HEK293 (cell line): ENCODE measurements around the gene MYCBPAP.

ENCODE experiments used
- CTCF ChIA-PET: fragments of 350-600 bp; formaldehyde crosslinking; extraction: SDS; loops from one replicate; lab custom pipeline; 2021; ENCODE audit warnings: antibody characterized with exemption; lab: Yijun Ruan, JAX
- POLR2A ChIA-PET: fragments of 300-600 bp; formaldehyde crosslinking; extraction: SDS; loops from one replicate; lab custom pipeline; 2020; ENCODE audit warnings: antibody characterized with exemption, inconsistent platforms; lab: Yijun Ruan, JAX
- H3K27ac ChIP-seq: fragments of 200-500 bp; sonication (Bioruptor generic); 2 replicates; pipeline ENCODE4 v1.5.1; 2014; ENCODE audit warnings: low read depth, low read length, control low read depth, inconsistent platforms; ENCODE audit errors: extremely low read depth
- H3K36me3 ChIP-seq, 2 experiments: fragments of 200-500 bp in 1 of 2; sonication (Bioruptor generic) in 1 of 2; 1 replicate in 1 of 2; 2 replicates in 1 of 2; pipeline ENCODE4 v1.5.1; 2014 to 2017; ENCODE audit warnings: inconsistent platforms in 2 of 2, low read length in 2 of 2; ENCODE audit not compliant: control insufficient read depth in 2 of 2, insufficient read depth in 1 of 2
- H3K4me1 ChIP-seq: fragments of 200-500 bp; sonication (Bioruptor generic); 2 replicates; pipeline ENCODE4 v1.5.1; 2014; ENCODE audit warnings: mild to moderate bottlenecking, low read length, inconsistent platforms; ENCODE audit not compliant: control insufficient read depth, insufficient read depth
- H3K4me3 ChIP-seq: 2 replicates; pipeline ENCODE4 v1.5.1; 2011; ENCODE audit warnings: low read depth, mild to moderate bottlenecking, control low read depth, low read length, moderate library complexity
- H3K9me3 ChIP-seq: fragments of 200-500 bp; sonication (Bioruptor generic); 2 replicates; pipeline ENCODE4 v1.5.1; 2014; ENCODE audit warnings: low read depth, low read length, inconsistent platforms; ENCODE audit not compliant: control insufficient read depth, insufficient read depth
- FEZF1 ChIP-seq: fragments of 450-650 bp; formaldehyde crosslinking; IDR thresholded peaks from 2 replicates; pipeline ENCODE4 v1.5.1; 2016; ENCODE audit warnings: missing biosample characterization, missing genetic modification characterization
- GLIS2 ChIP-seq: fragments of 450-650 bp; formaldehyde crosslinking; IDR thresholded peaks from 2 replicates; pipeline ENCODE4 v1.5.1; 2016; ENCODE audit warnings: missing biosample characterization, missing genetic modification characterization
- HOXC10 ChIP-seq: sonication (generic); formaldehyde crosslinking; IDR thresholded peaks from 2 replicates; pipeline ENCODE4 v1.8.1; 2023; ENCODE audit warnings: mild to moderate bottlenecking, missing genetic modification reagents
- HOXD13 ChIP-seq: sonication (generic); formaldehyde crosslinking; IDR thresholded peaks from 2 replicates; pipeline ENCODE4 v1.8.0; 2022; ENCODE audit warnings: missing genetic modification reagents, borderline replicate concordance
- KLF1 ChIP-seq: fragments of 450-650 bp; formaldehyde crosslinking; IDR thresholded peaks from 2 replicates; pipeline ENCODE4 v1.5.1; 2016; ENCODE audit warnings: missing biosample characterization, missing genetic modification characterization
- MZF1 ChIP-seq: fragments of 450-650 bp; formaldehyde crosslinking; IDR thresholded peaks from 2 replicates; pipeline ENCODE4 v1.5.1; 2017; ENCODE audit warnings: missing biosample characterization, missing genetic modification characterization, borderline replicate concordance
- SCRT1 ChIP-seq: fragments of 450-650 bp; formaldehyde crosslinking; IDR thresholded peaks from 2 replicates; pipeline ENCODE4 v1.5.1; 2016; ENCODE audit warnings: missing biosample characterization, missing genetic modification characterization, borderline replicate concordance
- WT1 ChIP-seq: fragments of 450-650 bp; formaldehyde crosslinking; IDR thresholded peaks from 2 replicates; pipeline ENCODE4 v1.5.1; 2016; ENCODE audit warnings: missing biosample characterization, missing genetic modification characterization
- ZBTB17 ChIP-seq: fragments of 450-650 bp; formaldehyde crosslinking; IDR thresholded peaks from 2 replicates; pipeline ENCODE4 v1.5.1; 2016; ENCODE audit warnings: missing biosample characterization, missing genetic modification characterization
- ZNF114 ChIP-seq: fragments of 450-650 bp; formaldehyde crosslinking; IDR thresholded peaks from 2 replicates; pipeline ENCODE4 v1.5.0; 2017; ENCODE audit warnings: missing biosample characterization, missing genetic modification characterization
- ZNF155 ChIP-seq: fragments of 450-650 bp; formaldehyde crosslinking; IDR thresholded peaks from 2 replicates; pipeline ENCODE4 v1.5.1; 2016; ENCODE audit warnings: missing biosample characterization, missing genetic modification characterization
- ZNF221 ChIP-seq: fragments of 450-650 bp; formaldehyde crosslinking; IDR thresholded peaks from 2 replicates; pipeline ENCODE4 v1.5.1; 2017; ENCODE audit warnings: missing biosample characterization, missing genetic modification characterization, borderline replicate concordance
- ZNF23 ChIP-seq: fragments of 450-650 bp; formaldehyde crosslinking; IDR thresholded peaks from 2 replicates; pipeline ENCODE4 v1.5.1; 2016; ENCODE audit warnings: missing biosample characterization, missing genetic modification characterization, borderline replicate concordance
- ZNF292 ChIP-seq: fragments of 450-650 bp; formaldehyde crosslinking; IDR thresholded peaks from 2 replicates; pipeline ENCODE4 v1.5.1; 2016; ENCODE audit warnings: low read depth, missing biosample characterization, missing genetic modification characterization, borderline replicate concordance
- ZNF324 ChIP-seq: fragments of 450-650 bp; formaldehyde crosslinking; IDR thresholded peaks from 2 replicates; pipeline ENCODE4 v1.5.1; 2016; ENCODE audit warnings: missing biosample characterization, missing genetic modification characterization
- ZNF37A ChIP-seq: fragments of 450-650 bp; IDR thresholded peaks from 2 replicates; pipeline ENCODE4 v1.5.1; 2018; ENCODE audit warnings: missing biosample characterization, missing genetic modification characterization
- ZNF488 ChIP-seq: fragments of 450-650 bp; formaldehyde crosslinking; IDR thresholded peaks from 2 replicates; pipeline ENCODE4 v1.5.1; 2016; ENCODE audit warnings: missing biosample characterization, missing genetic modification characterization
- ZNF501 ChIP-seq: fragments of 450-650 bp; formaldehyde crosslinking; IDR thresholded peaks from 2 replicates; pipeline ENCODE4 v1.5.1; 2016; ENCODE audit warnings: missing biosample characterization, missing genetic modification characterization
- ZNF514 ChIP-seq: fragments of 450-650 bp; formaldehyde crosslinking; IDR thresholded peaks from 2 replicates; pipeline ENCODE4 v1.5.1; 2016; ENCODE audit warnings: missing biosample characterization, missing genetic modification characterization
- ZNF558 ChIP-seq: fragments of 450-650 bp; formaldehyde crosslinking; IDR thresholded peaks from 2 replicates; pipeline ENCODE4 v1.5.1; 2016; ENCODE audit warnings: missing biosample characterization, missing genetic modification characterization
- ZNF571 ChIP-seq: fragments of 450-650 bp; formaldehyde crosslinking; IDR thresholded peaks from 2 replicates; pipeline ENCODE4 v1.5.0; 2017; ENCODE audit warnings: missing biosample characterization, missing genetic modification characterization
- ZNF660 ChIP-seq: fragments of 450-650 bp; IDR thresholded peaks from 2 replicates; pipeline ENCODE4 v1.5.1; 2018; ENCODE audit warnings: missing biosample characterization, mild to moderate bottlenecking, missing genetic modification characterization
- ZNF76 ChIP-seq: fragments of 450-650 bp; formaldehyde crosslinking; IDR thresholded peaks from 2 replicates; pipeline ENCODE4; 2016; ENCODE audit warnings: low read depth, missing biosample characterization, missing genetic modification characterization, borderline replicate concordance
- ZNF777 ChIP-seq: fragments of 450-650 bp; formaldehyde crosslinking; IDR thresholded peaks from 2 replicates; pipeline ENCODE4 v1.5.1; 2017; ENCODE audit warnings: missing biosample characterization, missing genetic modification characterization, borderline replicate concordance
- TF ChIP-seq, protein P1 (sequence below): fragments of 450-650 bp; formaldehyde crosslinking; IDR thresholded peaks from 2 replicates; pipeline ENCODE4 v1.5.1; 2016; ENCODE audit warnings: missing biosample characterization, missing genetic modification characterization

The MYCBPAP gene

GRCh38 chr17:50557630-50558029 is 49.4 kb downstream of the MYCBPAP start:
- no peak overlapping the region for H3K27ac ChIP-seq
- no peak overlapping the region for H3K4me3 ChIP-seq
- TF ChIP-seq ZNF324 (no peak), ZNF777 (tag by site-specific recombination) (no peak), ZNF558 (tag by site-specific recombination) (no peak), GLIS2 (tag by site-specific recombination) (no peak), WT1 (tag by site-specific recombination) (no peak), ZNF221 (tag by site-specific recombination) (no peak), ZNF514 (tag by site-specific recombination) (no peak), ZNF114 (tag by site-specific recombination) (no peak), ZNF660 (tag by site-specific recombination) (no peak), SCRT1 (tag by site-specific recombination) (no peak)
- TF ChIP-seq, all 188 proteins: peak for 0
- Histone ChIP-seq H3K36me3 (peaks cover 0 to 12% of the 10 kb centered on the region in 2 experiments; a peak in 2 of 3 replicates), H3K4me1 (peaks cover 5% of the 10 kb centered on the region; the same call in 1 of the 2 replicates), H3K9me3 (no peaks in the 10 kb centered on the region)
- ChIA-PET CTCF (interaction anchor here (1.2 to 3.5 kb wide), 2 partner anchors 10 to 69 kb away, joined by 3 to 20 read pairs; partner anchors contain the start of gene SPATA20), POLR2A (no interaction called here)

DNA sequence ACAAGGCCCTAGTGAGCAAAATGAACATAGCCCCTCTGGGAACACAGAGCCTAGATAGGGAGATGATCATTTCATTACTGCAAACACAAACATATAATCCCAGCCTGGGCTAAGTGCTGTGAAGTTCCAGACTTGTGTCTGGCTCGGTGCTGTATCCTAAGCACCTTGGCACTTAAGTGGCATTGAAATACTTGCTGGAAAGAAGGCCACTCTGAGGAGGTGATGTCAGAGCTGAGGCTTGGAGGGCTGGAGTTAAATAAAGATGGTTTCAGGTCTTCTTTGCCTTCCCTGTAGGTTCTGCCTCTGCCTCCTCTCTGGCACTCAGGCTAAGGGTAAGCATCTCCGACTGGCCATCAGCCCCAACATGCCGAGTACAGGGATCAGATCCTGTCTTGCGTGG is 49.9 kb downstream of the MYCBPAP start:
- no peak for TF ChIP-seq ZNF76 (tag by site-specific recombination)
- TF ChIP-seq MZF1, result no peak
- peak; percentile 62 for TF ChIP-seq FEZF1 (tag by site-specific recombination)
- peak; percentile 68 for TF ChIP-seq ZBTB17
- Histone ChIP-seq H3K27ac (no peak overlapping the region), H3K36me3 (peaks cover 0 to 12% of the 10 kb centered on the region in 2 experiments; a peak in 1 of 3 replicates), H3K4me1 (peaks cover 5% of the 10 kb centered on the region; the same call in 1 of the 2 replicates), H3K9me3 (no peaks in the 10 kb centered on the region), H3K4me3 (no peak overlapping the region)
- ChIA-PET POLR2A (no interaction called here), CTCF (interaction anchor here (1.2 to 3.5 kb wide), 2 partner anchors 11 to 68 kb away, joined by 3 to 20 read pairs; partner anchors contain the start of gene SPATA20)

GRCh38 chr17:50558581-50558940 is 50.3 kb downstream of the MYCBPAP start:
- no peaks in the 10 kb centered on the region for H3K9me3 ChIP-seq
- TF ChIP-seq KLF1 (tag by site-specific recombination), result no peak
- no peak for TF ChIP-seq ZNF501 (tag by site-specific recombination)
- no peak for TF ChIP-seq HOXC10 (CRISPR knock-in tag)
- TF ChIP-seq ZNF571 (tag by site-specific recombination), result no peak
- TF ChIP-seq, protein P1, sequence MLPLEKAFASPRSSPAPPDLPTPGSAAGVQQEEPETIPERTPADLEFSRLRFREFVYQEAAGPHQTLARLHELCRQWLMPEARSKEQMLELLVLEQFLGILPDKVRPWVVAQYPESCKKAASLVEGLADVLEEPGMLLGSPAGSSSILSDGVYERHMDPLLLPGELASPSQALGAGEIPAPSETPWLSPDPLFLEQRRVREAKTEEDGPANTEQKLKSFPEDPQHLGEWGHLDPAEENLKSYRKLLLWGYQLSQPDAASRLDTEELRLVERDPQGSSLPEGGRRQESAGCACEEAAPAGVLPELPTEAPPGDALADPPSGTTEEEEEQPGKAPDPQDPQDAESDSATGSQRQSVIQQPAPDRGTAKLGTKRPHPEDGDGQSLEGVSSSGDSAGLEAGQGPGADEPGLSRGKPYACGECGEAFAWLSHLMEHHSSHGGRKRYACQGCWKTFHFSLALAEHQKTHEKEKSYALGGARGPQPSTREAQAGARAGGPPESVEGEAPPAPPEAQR (tag by site-specific recombination), result no peak
- no peak for TF ChIP-seq ZNF488 (tag by site-specific recombination)
- no peak for TF ChIP-seq ZNF23
- no peak for TF ChIP-seq HOXD13 (CRISPR knock-in tag)
- TF ChIP-seq ZNF660 (tag by site-specific recombination), result no peak
- TF ChIP-seq ZNF37A (tag by site-specific recombination), result no peak
- no peak for TF ChIP-seq ZNF292 (tag by site-specific recombination)
- TF ChIP-seq ZNF155 (tag by site-specific recombination), result no peak
- H3K4me1 ChIP-seq, result peaks cover 5% of the 10 kb centered on the region; the same call in 1 of the 2 replicates
- no peak overlapping the region for H3K4me3 ChIP-seq
- H3K27ac ChIP-seq, result no peak overlapping the region
- ChIA-PET POLR2A (no interaction called here), CTCF (no interaction called here)
- peaks cover 0 to 12% of the 10 kb centered on the region in 2 experiments; a peak in 1 of 3 replicates for H3K36me3 ChIP-seq
